GM21360 (cell line): ENCODE data around the gene SPTSSB.
A peak's percentile ranks its signal among the peaks of the same experiment; 100 is the strongest.

ENCODE experiments used
- ATAC-seq: cut with Tn5 transposase; IDR thresholded peaks from one replicate; pipeline ENCODE4 v1.9.1; 2021; ENCODE audit warnings: mild to moderate bottlenecking, moderate library complexity; ENCODE audit not compliant: unreplicated experiment

The SPTSSB gene

GRCh38 chr3:161342629-161343028, 28.7 kb downstream of the SPTSSB start:
- ATAC-seq = no peak

GRCh38 chr3:161339517-161340500, 31.5 kb downstream of the SPTSSB start:
- no peak for ATAC-seq

GRCh38 chr3:161337311-161337710, 34.0 kb downstream of the SPTSSB start:
- ATAC-seq = no peak

- ATAC-seq = no peak
Measured at GRCh38 chr3:161336661-161337060, 34.7 kb downstream of the SPTSSB start.

GRCh38 chr3:161333696-161334095, 37.6 kb downstream of the SPTSSB start:
- no peak for ATAC-seq

GRCh38 chr3:161332792-161333191, 38.5 kb downstream of the SPTSSB start:
- no peak for ATAC-seq

- ATAC-seq = no peak
Measured at GRCh38 chr3:161325059-161325458, 46.3 kb downstream of the SPTSSB start.

GRCh38 chr3:161323926-161324621, 47.2 kb downstream of the SPTSSB start:
- ATAC-seq = no peak

- no peak for ATAC-seq
Measured at GRCh38 chr3:161322781-161323568, 48.3 kb downstream of the SPTSSB start.

GRCh38 chr3:161320837-161321236, 50.5 kb downstream of the SPTSSB start:
- ATAC-seq = no peak

- no peak for ATAC-seq
Measured at GRCh38 chr3:161319867-161320266, 51.5 kb downstream of the SPTSSB start.

- ATAC-seq = no peak
Measured at GRCh38 chr3:161317077-161317476, 54.2 kb downstream of the SPTSSB start.

- ATAC-seq = no peak
Measured at GRCh38 chr3:161316006-161316689, 55.2 kb downstream of the SPTSSB start.

GRCh38 chr3:161314836-161315395, 56.4 kb downstream of the SPTSSB start:
- peak; percentile 60 for ATAC-seq

GRCh38 chr3:161310649-161311423, 60.5 kb downstream of the SPTSSB start:
- peak; percentile 61 for ATAC-seq

- ATAC-seq = no peak
Measured at GRCh38 chr3:161305095-161305991, 66.0 kb downstream of the SPTSSB start.

GRCh38 chr3:161296814-161297213, 74.5 kb downstream of the SPTSSB start:
- ATAC-seq = no peak

- ATAC-seq = no peak
Measured at GRCh38 chr3:161295325-161295724, 76.0 kb downstream of the SPTSSB start.
